GM18505 (cell line): ENCODE data around the gene APP.

Experiments used
- ATAC-seq: cut with Tn5 transposase; IDR thresholded peaks from one replicate; pipeline ENCODE4 v1.9.1; 2021; ENCODE audit not compliant: unreplicated experiment
- POLR2A ChIP-seq: IDR thresholded peaks from 4 replicates; pipeline ENCODE4 v1.6.1; 2011; ENCODE audit warnings: borderline replicate concordance; ENCODE audit not compliant: insufficient read depth, insufficient read length; ENCODE audit errors: extremely low read depth

Gene APP

GRCh38 chr21:25911730-25912401 lies 258.7 kb downstream of the APP start:
- ATAC-seq, result no peak
- no peak for TF ChIP-seq POLR2A

- ATAC-seq, result no peak
- no peak for TF ChIP-seq POLR2A
Observed at GRCh38 chr21:25910809-25911208, 259.8 kb downstream of the APP start.

- TF ChIP-seq POLR2A, result no peak
- no peak for ATAC-seq
Observed at GRCh38 chr21:25909341-25909740, 261.2 kb downstream of the APP start.

- no peak for TF ChIP-seq POLR2A
- ATAC-seq, result no peak
Observed at GRCh38 chr21:25908495-25908894, 262.1 kb downstream of the APP start.

GRCh38 chr21:25907573-25908275 lies 262.8 kb downstream of the APP start:
- no peak for ATAC-seq
- no peak for TF ChIP-seq POLR2A

- TF ChIP-seq POLR2A, result no peak
- no peak for ATAC-seq
Observed at GRCh38 chr21:25906587-25906986, 264.0 kb downstream of the APP start.

- TF ChIP-seq POLR2A, result no peak
- ATAC-seq, result no peak
Observed at GRCh38 chr21:25905126-25905525, 265.4 kb downstream of the APP start.

- TF ChIP-seq POLR2A, result no peak
Observed at GRCh38 chr21:25904044-25904695, 266.4 kb downstream of the APP start.

GRCh38 chr21:25903607-25904006 lies 267.0 kb downstream of the APP start:
- TF ChIP-seq POLR2A, result no peak
- ATAC-seq, result peak; percentile 75

More at GRCh38 chr21:25904044-25904695, 266.4 kb downstream of the APP start:
- no peak for ATAC-seq

- TF ChIP-seq POLR2A, result no peak
- ATAC-seq, result no peak
Observed at GRCh38 chr21:25901330-25901979, 269.1 kb downstream of the APP start.

- TF ChIP-seq POLR2A, result no peak
- no peak for ATAC-seq
Observed at GRCh38 chr21:25898671-25899070, 271.9 kb downstream of the APP start.

GRCh38 chr21:25897383-25897782 lies 273.2 kb downstream of the APP start:
- no peak for TF ChIP-seq POLR2A
- ATAC-seq, result no peak

GRCh38 chr21:25896501-25897056 lies 274.0 kb downstream of the APP start:
- TF ChIP-seq POLR2A, result no peak
- ATAC-seq, result no peak
